Stimulated activated CD8-positive, alpha-beta memory T cell treated with anti-CD3 and anti-CD28 coated beads, Interleukin-4, amount 100 ng/mL, for 24 hours (primary cell): ENCODE data around the gene VWA8.

ENCODE experiments used
- DNase-seq: peaks from one replicate; pipeline ENCODE4 v3.0.0-alpha.2; 2020; ENCODE audit warnings: low read depth

Gene VWA8

DNA sequence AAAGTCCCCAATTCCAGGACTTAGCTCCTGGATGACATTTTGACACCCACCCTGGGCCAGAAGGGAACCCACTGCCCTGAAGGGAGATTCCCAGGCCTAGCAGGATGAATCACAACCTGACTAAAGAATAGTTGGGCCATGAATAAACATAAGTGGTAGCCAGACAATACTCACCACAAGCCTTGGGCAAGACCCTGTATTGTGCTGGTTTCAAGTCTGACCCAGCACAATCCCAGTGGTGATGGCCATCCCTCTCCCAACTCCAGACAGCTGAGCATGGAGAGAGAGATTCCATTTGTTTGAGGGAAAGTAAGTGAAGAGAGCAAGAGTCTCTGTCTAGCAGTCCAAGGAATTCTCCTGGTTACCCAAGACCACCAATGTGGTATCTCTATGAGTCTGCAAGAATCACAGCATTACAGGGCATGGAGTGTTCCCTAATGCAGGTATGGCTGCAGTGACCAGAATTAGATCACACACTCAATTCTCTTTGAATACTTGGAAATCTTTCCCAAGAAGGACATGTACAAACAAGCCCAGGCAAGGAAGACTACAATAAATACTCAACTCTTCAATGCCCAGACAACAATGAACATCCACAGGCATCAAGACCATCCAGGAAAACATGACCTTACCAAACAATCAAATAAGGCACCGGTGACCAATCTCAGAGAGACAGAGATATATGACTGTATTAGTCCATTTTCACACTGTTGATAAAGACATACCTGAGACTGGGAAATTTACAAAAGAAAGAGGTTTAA is 158.0 kb downstream of the VWA8 start:
- no peak for DNase-seq

GRCh38 chr13:41802043-41802683 is 158.7 kb downstream of the VWA8 start:
- DNase-seq = no peak

DNA sequence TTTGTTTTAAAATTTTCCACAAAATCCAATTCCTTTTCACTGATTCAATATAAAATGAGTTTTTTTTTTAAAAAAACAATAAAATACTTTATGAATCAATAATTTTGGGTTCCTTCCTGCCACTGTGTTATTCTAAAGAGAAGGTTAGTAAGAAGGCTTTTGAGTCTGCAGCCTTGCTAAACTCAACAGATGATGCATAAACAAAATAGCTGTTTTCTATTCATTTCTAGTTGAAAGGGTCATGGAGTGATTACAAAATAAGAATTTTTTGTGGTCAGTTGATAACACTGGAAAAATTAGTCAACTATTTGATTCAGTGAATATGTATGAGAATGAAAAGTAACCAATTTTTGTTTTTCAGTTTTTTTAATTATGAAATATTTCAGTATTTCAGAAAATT is 169.9 kb downstream of the VWA8 start:
- DNase-seq = no peak

DNA sequence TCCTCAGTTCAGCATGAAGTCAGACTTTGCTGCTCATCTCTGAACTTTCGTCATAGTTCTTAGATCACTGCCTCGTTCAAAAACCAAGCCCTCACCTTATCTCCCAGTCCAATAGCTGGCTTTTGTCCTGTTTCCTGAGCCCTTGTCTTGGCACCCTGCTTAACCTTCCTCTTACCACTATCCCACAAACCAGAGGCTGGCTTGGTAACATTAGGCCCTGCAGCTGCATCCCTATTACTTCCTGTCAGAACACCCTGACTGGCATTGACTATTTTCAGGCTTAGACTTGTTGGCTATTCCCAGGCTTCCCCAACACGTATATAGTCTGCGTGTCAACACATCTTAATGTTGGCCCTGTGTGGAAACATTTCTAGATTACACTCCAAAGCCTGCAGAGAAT is 172.4 kb downstream of the VWA8 start:
- DNase-seq = no peak

- DNase-seq = no peak
These were observed 175.3 kb downstream of the VWA8 start for GRCh38 chr13:41785402-41786172.

- no peak for DNase-seq
These were observed 178.8 kb downstream of the VWA8 start for GRCh38 chr13:41782086-41782485.

- DNase-seq = no peak
These were observed 179.9 kb downstream of the VWA8 start for GRCh38 chr13:41780715-41781706.

GRCh38 chr13:41775251-41775650 is 185.7 kb downstream of the VWA8 start:
- no peak for DNase-seq

DNA sequence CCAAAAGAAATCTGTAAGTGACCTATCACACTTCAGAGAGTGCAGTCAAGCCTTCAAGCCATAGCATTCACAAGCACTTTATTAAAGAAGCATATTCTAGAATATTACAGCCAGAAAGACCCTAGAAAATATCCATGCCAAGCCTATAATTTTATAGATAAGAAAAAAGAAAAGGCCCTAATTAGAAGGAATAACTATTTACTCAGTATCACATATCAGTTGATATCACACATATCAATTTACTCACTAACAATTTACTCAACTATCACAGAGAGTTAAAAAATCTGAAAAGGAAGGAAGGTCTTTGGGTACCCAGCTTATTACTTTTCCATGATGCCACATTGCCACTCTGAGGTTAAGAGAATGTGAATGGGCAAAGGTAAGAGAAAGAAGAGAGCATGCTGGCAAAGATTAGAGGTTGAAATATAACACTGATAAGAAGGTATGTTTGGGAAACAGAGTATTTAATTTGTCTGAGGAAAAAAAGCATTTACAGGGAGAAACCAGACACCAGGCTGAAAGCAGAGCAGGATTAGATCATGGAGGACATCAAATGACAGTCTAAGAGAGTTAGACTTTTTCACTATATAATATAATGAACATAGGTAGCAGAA is 186.2 kb downstream of the VWA8 start:
- DNase-seq = no peak

- no peak for DNase-seq
These were observed 193.1 kb downstream of the VWA8 start for GRCh38 chr13:41767801-41768200.

GRCh38 chr13:41766439-41766838 is 194.5 kb downstream of the VWA8 start:
- DNase-seq = no peak

DNA sequence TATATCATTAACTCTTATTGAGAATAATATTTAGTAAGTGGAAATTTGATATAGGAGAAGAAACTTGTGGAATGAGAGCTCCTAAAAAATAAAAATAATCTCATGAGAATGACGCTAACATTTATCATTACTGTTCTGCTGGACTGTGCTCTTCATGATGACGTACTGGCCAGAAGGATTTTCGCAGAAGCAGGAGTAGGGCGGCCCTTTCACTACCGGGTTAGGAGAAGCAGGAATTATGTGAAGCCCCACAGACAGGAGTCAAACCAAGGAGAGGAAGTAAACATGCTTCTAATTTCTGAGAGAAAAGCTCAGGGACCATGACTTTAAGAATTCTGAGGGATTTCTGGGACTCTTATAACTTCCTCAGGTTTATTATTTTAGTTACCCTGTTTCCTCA is 195.1 kb downstream of the VWA8 start:
- DNase-seq = no peak

DNA sequence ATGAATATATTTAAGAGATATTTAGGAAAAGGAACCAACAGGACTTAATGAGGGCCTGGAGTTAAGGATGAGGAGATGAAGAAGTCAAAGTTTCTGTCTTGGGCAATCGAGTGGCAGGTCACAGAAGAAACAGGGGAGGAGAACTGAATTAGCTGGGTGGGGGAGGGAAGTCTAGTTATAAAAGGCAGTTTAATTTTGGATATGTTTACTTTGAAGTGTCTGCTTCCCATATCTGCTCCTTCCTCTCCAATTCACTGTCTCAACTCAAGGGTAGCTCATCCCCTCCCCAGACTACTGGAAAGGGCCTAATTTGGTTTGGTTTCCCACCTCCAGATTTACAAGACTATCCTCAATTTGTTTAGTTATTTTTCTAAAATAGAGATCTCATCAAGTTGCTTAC is 195.9 kb downstream of the VWA8 start:
- DNase-seq = no peak

- no peak for DNase-seq
These were observed 196.4 kb downstream of the VWA8 start for GRCh38 chr13:41764558-41764957.

GRCh38 chr13:41763782-41764181 is 197.1 kb downstream of the VWA8 start:
- no peak for DNase-seq

GRCh38 chr13:41762796-41763195 is 198.1 kb downstream of the VWA8 start:
- no peak for DNase-seq

- DNase-seq = no peak
These were observed 204.6 kb downstream of the VWA8 start for GRCh38 chr13:41756198-41756880.

- DNase-seq = no peak
These were observed 209.0 kb downstream of the VWA8 start for GRCh38 chr13:41751734-41752445.

DNA sequence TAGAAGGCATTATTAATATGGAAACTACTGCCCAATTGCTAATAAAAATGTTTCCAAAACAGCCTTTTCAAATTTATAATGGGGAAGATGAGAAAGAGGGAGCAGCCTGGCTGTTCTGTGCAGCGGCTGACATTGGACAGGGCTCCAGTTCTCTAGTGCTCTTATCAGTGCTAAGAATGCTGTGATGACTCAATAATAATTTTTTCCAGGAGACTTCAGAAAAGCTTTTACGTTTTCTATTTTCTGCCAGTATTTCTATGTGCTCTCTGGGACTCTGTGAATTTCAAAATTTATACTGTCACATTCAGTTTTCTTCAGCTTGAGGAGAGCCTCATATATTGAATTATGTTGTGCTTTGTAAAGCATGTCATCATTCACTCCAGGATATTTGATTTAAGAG is 209.6 kb downstream of the VWA8 start:
- DNase-seq = no peak

- no peak for DNase-seq
These were observed 214.7 kb downstream of the VWA8 start for GRCh38 chr13:41746259-41746658.
